OCI-LY7 (cell line): ENCODE measurements around the gene MAP3K5. TPM values are rescaled to one million over a fixed set of nuclear protein-coding genes. Genes with fewer than 3 reads are reported as not detected.
"Not testable (repeated sequence)": the region's sequence is repeated elsewhere in the genome, so short reads cannot be mapped to it uniquely, and the experiment has no call there.

Experiments used
- BruUV-seq: library from RNA; stranded (reverse); fragments of 400-500 nt; replicated peaks from 2 replicates; lab custom pipeline; 2021; lab: Mats Ljungman, UMichigan
- CTCF ChIA-PET: fragments of 300-600 bp; sonication (Branson Sonifier 250); formaldehyde crosslinking; loops from one replicate; lab custom pipeline; 2022; ENCODE audit warnings: antibody characterized with exemption; ENCODE audit not compliant: unreplicated experiment; lab: Charles Lee
- POLR2A ChIA-PET: fragments of 300-600 bp; sonication (Branson Sonifier 250); formaldehyde crosslinking; loops from one replicate; lab custom pipeline; 2022; ENCODE audit warnings: antibody characterized with exemption; lab: Charles Lee
- DNase-seq: peaks from one replicate; pipeline ENCODE4 v3.0.0-alpha.2; 2015; ENCODE audit warnings: low spot score
- H2AFZ ChIP-seq: fragments of 200-600 bp; sonication (generic), shearing (Covaris generic); 2 replicates; pipeline ENCODE4 v1.6.1; 2014; ENCODE audit warnings: mild to moderate bottlenecking, antibody characterized with exemption, low read length, moderate library complexity
- H3K27ac ChIP-seq: fragments of 200-600 bp; sonication (generic); 2 replicates; pipeline ENCODE4 v1.5.1; 2014; ENCODE audit warnings: mixed run types, low read depth, mild to moderate bottlenecking, moderate library complexity, low read length, inconsistent platforms; ENCODE audit not compliant: poor library complexity, severe bottlenecking
- H3K36me3 ChIP-seq: fragments of 200-600 bp; sonication (generic); 2 replicates; pipeline ENCODE4 v1.6.1; 2014; ENCODE audit warnings: mild to moderate bottlenecking, antibody characterized with exemption, low read length, moderate library complexity, mixed read lengths; ENCODE audit not compliant: insufficient read depth
- H3K4me1 ChIP-seq: fragments of 200-600 bp; sonication (generic); 2 replicates; pipeline ENCODE4 v1.5.1; 2014; ENCODE audit warnings: mild to moderate bottlenecking, low read length; ENCODE audit not compliant: insufficient read depth, poor library complexity, severe bottlenecking
- H3K4me2 ChIP-seq: fragments of 200-600 bp; sonication (generic); 2 replicates; pipeline ENCODE4 v1.6.1; 2014; ENCODE audit warnings: mild to moderate bottlenecking, low read length
- H3K4me3 ChIP-seq: fragments of 200-600 bp; sonication (generic); 2 replicates; pipeline ENCODE4 v1.5.1; 2014; ENCODE audit warnings: mild to moderate bottlenecking, low read depth, low read length; ENCODE audit not compliant: poor library complexity, severe bottlenecking
- H3K79me2 ChIP-seq: fragments of 200-600 bp; sonication (generic); 2 replicates; pipeline ENCODE4 v1.6.1; 2016; ENCODE audit warnings: low read depth, mild to moderate bottlenecking, low read length, moderate library complexity, mixed read lengths; ENCODE audit not compliant: insufficient read depth
- H3K9me2 ChIP-seq: fragments of 200-600 bp; sonication (generic); 2 replicates; pipeline ENCODE4 v1.6.1; 2016; ENCODE audit warnings: mild to moderate bottlenecking, low read length, mixed read lengths; ENCODE audit not compliant: insufficient read depth
- H3K9me3 ChIP-seq: fragments of 200-600 bp; sonication (generic); 2 replicates; pipeline ENCODE4 v1.6.1; 2014; ENCODE audit warnings: mild to moderate bottlenecking, mixed run types, low read length, mixed read lengths
- H4K20me1 ChIP-seq: fragments of 200-600 bp; sonication (generic); 2 replicates; pipeline ENCODE4 v1.6.1; 2014; ENCODE audit warnings: mild to moderate bottlenecking, antibody characterized with exemption, low read length, moderate library complexity, mixed read lengths; ENCODE audit not compliant: insufficient read depth
- EZH2phosphoT487 ChIP-seq: fragments of 200-600 bp; sonication (generic); IDR thresholded peaks from 2 replicates; pipeline ENCODE4 v1.6.1; 2018; ENCODE audit warnings: low read depth, borderline replicate concordance, mild to moderate bottlenecking, mixed run types, antibody characterized with exemption, low read length, moderate library complexity, mixed read lengths
- intact Hi-C: fragments of 100-400 bp; cut with micrococcal nuclease; formaldehyde crosslinking; loops from one replicate; pipeline ENCODE4 v1.10.0; 2022; ENCODE audit not compliant: unreplicated experiment
- total RNA-seq, 2 experiments: library from RNA; depleted of rRNA in 1 of 2; stranded (reverse); fragments of >200 nt in 1 of 2; shearing (Covaris generic) in 1 of 2; gene quantifications; 2 replicates each; pipeline ENCODE4 v1.2.3, GENCODE V29; 2014 to 2022
- TF ChIP-seq, protein P1 (sequence below): fragments of 200-600 bp; sonication (generic); conservative IDR thresholded peaks from 2 replicates; pipeline ENCODE4 v1.5.1; 2014; ENCODE audit warnings: mild to moderate bottlenecking, antibody characterized with exemption, low read length, moderate library complexity, mixed read lengths

The MAP3K5 gene
- total RNA-seq, 2 experiments from 2014 or later: 13.8 to 16.6 TPM

DNA sequence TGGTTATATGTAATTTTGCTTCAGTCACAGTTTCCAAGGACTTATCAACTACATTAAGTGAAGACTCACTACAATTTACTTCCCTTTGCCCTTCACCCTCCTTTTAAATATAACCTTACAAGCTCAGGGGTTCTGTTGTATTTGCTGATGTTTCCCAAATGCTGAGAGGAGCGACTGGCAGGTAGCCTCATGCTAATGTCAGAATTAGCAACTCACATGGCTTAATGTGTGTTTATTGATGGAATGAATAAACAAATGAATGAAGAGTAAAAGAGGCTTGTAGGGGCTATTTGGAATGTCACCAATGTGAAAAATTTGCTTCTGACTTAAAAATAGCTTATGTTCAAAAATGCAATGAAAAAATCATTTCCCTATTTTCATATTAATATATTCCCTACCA is 200.7 kb downstream of the MAP3K5 start:
- Histone ChIP-seq H3K4me1 (peaks cover 8% of the 10 kb centered on the region), H3K9me2 (no peaks in the 10 kb centered on the region), H3K79me2 (no peaks in the 10 kb centered on the region), H3K36me3 (peaks cover 48% of the 10 kb centered on the region), H3K4me3 (no peak overlapping the region), H3K27ac (no peak overlapping the region), H3K9me3 (no peaks in the 10 kb centered on the region), H4K20me1 (no peaks in the 10 kb centered on the region), H2AFZ (no peak overlapping the region), H3K4me2 (no peak overlapping the region)
- ChIA-PET CTCF (no interaction called here), POLR2A (no interaction called here)
- no peak for TF ChIP-seq EZH2phosphoT487
- TF ChIP-seq, protein P1, sequence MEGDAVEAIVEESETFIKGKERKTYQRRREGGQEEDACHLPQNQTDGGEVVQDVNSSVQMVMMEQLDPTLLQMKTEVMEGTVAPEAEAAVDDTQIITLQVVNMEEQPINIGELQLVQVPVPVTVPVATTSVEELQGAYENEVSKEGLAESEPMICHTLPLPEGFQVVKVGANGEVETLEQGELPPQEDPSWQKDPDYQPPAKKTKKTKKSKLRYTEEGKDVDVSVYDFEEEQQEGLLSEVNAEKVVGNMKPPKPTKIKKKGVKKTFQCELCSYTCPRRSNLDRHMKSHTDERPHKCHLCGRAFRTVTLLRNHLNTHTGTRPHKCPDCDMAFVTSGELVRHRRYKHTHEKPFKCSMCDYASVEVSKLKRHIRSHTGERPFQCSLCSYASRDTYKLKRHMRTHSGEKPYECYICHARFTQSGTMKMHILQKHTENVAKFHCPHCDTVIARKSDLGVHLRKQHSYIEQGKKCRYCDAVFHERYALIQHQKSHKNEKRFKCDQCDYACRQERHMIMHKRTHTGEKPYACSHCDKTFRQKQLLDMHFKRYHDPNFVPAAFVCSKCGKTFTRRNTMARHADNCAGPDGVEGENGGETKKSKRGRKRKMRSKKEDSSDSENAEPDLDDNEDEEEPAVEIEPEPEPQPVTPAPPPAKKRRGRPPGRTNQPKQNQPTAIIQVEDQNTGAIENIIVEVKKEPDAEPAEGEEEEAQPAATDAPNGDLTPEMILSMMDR: no peak
- intact Hi-C loops: no loop called here
- no TSS peak for BruUV-seq
- no peak for DNase-seq

DNA sequence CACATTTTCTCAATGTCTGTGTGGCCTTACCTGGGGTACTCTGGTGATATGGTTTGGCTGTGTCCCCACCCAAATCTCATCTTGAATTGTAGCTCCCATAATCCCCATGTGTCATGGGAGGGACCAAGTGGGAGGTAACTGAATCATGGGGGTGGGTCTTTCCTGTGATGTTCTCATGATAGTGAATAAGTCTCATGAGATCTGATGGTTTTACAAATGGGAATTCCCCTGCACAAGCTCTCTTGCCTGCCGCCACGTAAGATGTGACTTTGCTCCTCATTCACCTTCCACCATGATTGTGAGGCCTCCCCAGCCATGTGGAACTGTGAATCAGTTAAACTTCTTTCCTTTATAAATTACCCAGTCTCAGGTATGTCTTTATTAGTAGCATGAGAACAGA is 201.4 kb downstream of the MAP3K5 start:
- H3K27ac ChIP-seq, H3K4me1 ChIP-seq, H3K9me2 ChIP-seq, intact Hi-C loops, H3K79me2 ChIP-seq, H3K4me2 ChIP-seq, H2AFZ ChIP-seq, DNase-seq, POLR2A ChIA-PET, H3K4me3 ChIP-seq, H3K9me3 ChIP-seq, H4K20me1 ChIP-seq, CTCF ChIA-PET, BruUV-seq: not testable (repeated sequence)
- H3K36me3 ChIP-seq: peaks cover 48% of the 10 kb centered on the region

DNA sequence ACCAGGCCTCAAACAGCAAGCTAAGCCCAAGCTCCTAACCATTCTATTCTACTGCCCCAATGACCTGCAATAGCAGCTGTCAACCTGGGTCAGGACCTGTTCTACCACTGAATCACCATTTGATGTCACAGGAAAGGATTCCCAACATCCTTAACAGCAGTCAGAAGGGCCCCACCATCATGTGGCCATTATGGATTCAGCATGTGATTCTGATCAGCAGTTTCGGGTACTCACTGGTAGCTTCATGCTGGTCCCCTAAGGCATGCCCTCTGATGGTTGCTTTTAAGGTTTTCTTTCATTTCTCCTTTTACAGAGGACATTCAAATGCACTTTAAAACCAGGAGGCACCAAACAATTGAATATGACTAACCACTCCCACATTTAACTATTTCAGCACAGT is 204.8 kb downstream of the MAP3K5 start:
- no peak for TF ChIP-seq EZH2phosphoT487
- TF ChIP-seq, protein P1: no peak
- H3K79me2 ChIP-seq: no peaks in the 10 kb centered on the region
- no peaks in the 10 kb centered on the region for H3K9me3 ChIP-seq
- CTCF ChIA-PET: interaction anchor here (0.6 kb wide), 1 partner anchor 9 kb away, joined by 3 read pairs; no protein-coding TSS in a partner anchor
- no peak overlapping the region for H3K4me2 ChIP-seq
- H3K4me3 ChIP-seq: no peak overlapping the region
- H3K9me2 ChIP-seq: no peaks in the 10 kb centered on the region
- H2AFZ ChIP-seq: no peak overlapping the region
- H3K36me3 ChIP-seq: peaks cover 47% of the 10 kb centered on the region
- DNase-seq: no peak
- H3K4me1 ChIP-seq: no peaks in the 10 kb centered on the region
- POLR2A ChIA-PET: interaction anchor here (1.8 kb wide), 1 partner anchor 57 kb away, joined by 5 read pairs; no protein-coding TSS in a partner anchor
- intact Hi-C loops: no loop called here
- BruUV-seq: no TSS peak
- no peak overlapping the region for H3K27ac ChIP-seq
- no peaks in the 10 kb centered on the region for H4K20me1 ChIP-seq
